Endodermal cell (in vitro differentiated cells): Measurements from ENCODE around the gene CCDC34. TPM values are rescaled to one million over a fixed set of nuclear protein-coding genes. Genes with fewer than 3 reads are reported as not detected.

Experiments used
- DNase-seq: peaks from one replicate; pipeline ENCODE4 v3.0.0-alpha.2; 2017
- H3K27ac ChIP-seq: 2 replicates; pipeline ENCODE4 v1.5.1; 2013; ENCODE audit warnings: mild to moderate bottlenecking, low read depth, low read length, moderate library complexity
- H3K27me3 ChIP-seq: 2 replicates; pipeline ENCODE4 v1.6.1; 2013; ENCODE audit warnings: mild to moderate bottlenecking, low read length, moderate library complexity; ENCODE audit not compliant: insufficient read depth, control insufficient read depth, poor library complexity, severe bottlenecking
- H3K36me3 ChIP-seq: 2 replicates; pipeline ENCODE4 v1.7.0; 2013; ENCODE audit warnings: mild to moderate bottlenecking, low read length, moderate library complexity; ENCODE audit not compliant: control insufficient read depth, insufficient read depth
- H3K4me1 ChIP-seq: one replicate; pipeline ENCODE4 v1.7.0; 2013; ENCODE audit warnings: low read length; ENCODE audit not compliant: control insufficient read depth, insufficient read depth
- H3K4me3 ChIP-seq: 2 replicates; pipeline ENCODE4 v1.5.1; 2013; ENCODE audit warnings: mild to moderate bottlenecking, low read length, moderate library complexity
- H3K9ac ChIP-seq: 2 replicates; pipeline ENCODE4 v1.6.1; 2013; ENCODE audit warnings: mild to moderate bottlenecking, low read length, moderate library complexity; ENCODE audit not compliant: poor library complexity, severe bottlenecking; ENCODE audit errors: extremely low read depth
- H3K9me3 ChIP-seq: 2 replicates; pipeline ENCODE4 v1.6.1; 2013; ENCODE audit warnings: mild to moderate bottlenecking, low read length, moderate library complexity; ENCODE audit not compliant: control insufficient read depth
- H3K27ac Mint-ChIP-seq: 2 replicates; pipeline ENCODE4 v1.8.0; 2020; ENCODE audit warnings: mixed read lengths
- H3K27me3 Mint-ChIP-seq: 2 replicates; pipeline ENCODE4 v1.8.0; 2021; ENCODE audit warnings: mild to moderate bottlenecking, mixed read lengths; ENCODE audit not compliant: insufficient read depth
- H3K36me3 Mint-ChIP-seq: 2 replicates; pipeline ENCODE4 v1.8.0; 2020; ENCODE audit warnings: low read depth, mixed read lengths
- H3K4me1 Mint-ChIP-seq: 2 replicates; pipeline ENCODE4 v1.8.0; 2020; ENCODE audit warnings: mixed read lengths
- H3K4me3 Mint-ChIP-seq: 2 replicates; pipeline ENCODE4 v1.8.0; 2020; ENCODE audit warnings: mild to moderate bottlenecking, moderate library complexity, mixed read lengths
- H3K9me3 Mint-ChIP-seq: 2 replicates; pipeline ENCODE4 v1.8.0; 2020; ENCODE audit warnings: mild to moderate bottlenecking, mixed read lengths
- CTCF ChIP-seq: fragments of 200-600 bp; sonication (generic); conservative IDR thresholded peaks from 2 replicates; pipeline ENCODE4 v1.5.0; 2021; ENCODE audit warnings: antibody characterized with exemption, mild to moderate bottlenecking
- WGBS, 2 experiments: methylation state at CpG; one replicate each; pipeline versions ENCODE4 v1.1.5 to v1.1.7; 2013; ENCODE audit warnings: missing lambda C conversion rate in 2 of 2, mixed read lengths in 1 of 2; ENCODE audit not compliant: insufficient coverage in 1 of 2, insufficient read length in 1 of 2; 5-methylcytosine and 5-hydroxymethylcytosine counted together
- total RNA-seq, 2 donors: library from RNA; stranded (reverse); fragmentation: NEBNext Ultra II Directional in 1 of 2; extraction: Animal tissue kit (Norgen Biotek cat#: 25700) in 1 of 2; gene quantifications; 2 replicates in 1 of 2; 3 replicates in 1 of 2; pipeline ENCODE4 v1.2.1, GENCODE V29; 2021

The CCDC34 gene
- total RNA-seq, 2 donors from 2014 or later: 26.2 to 38.1 TPM

GRCh38 chr11:27384227-27384626, 21.2 kb upstream of the CCDC34 start:
- no peaks in the 10 kb centered on the region for H3K9me3 Mint-ChIP-seq
- Histone ChIP-seq H3K27ac (no peak overlapping the region), H3K4me1 (peaks cover 3% of the 10 kb centered on the region), H3K36me3 (peaks cover 78% of the 10 kb centered on the region), H3K4me3 (no peak overlapping the region), H3K9ac (no peak overlapping the region), H3K9me3 (no peaks in the 10 kb centered on the region), H3K27me3 (no peaks in the 10 kb centered on the region)
- TF ChIP-seq CTCF: no peak
- peaks cover 51% of the 10 kb centered on the region for H3K36me3 Mint-ChIP-seq
- H3K4me1 Mint-ChIP-seq: peaks cover 28% of the 10 kb centered on the region
- H3K27ac Mint-ChIP-seq: no peak overlapping the region
- no peaks in the 10 kb centered on the region for H3K27me3 Mint-ChIP-seq
- H3K4me3 Mint-ChIP-seq: no peak overlapping the region
- DNase-seq: no peak

- Mint-ChIP-seq H3K27ac (no peak overlapping the region), H3K9me3 (no peaks in the 10 kb centered on the region), H3K4me3 (no peak overlapping the region), H3K36me3 (peaks cover 52% of the 10 kb centered on the region), H3K27me3 (no peaks in the 10 kb centered on the region), H3K4me1 (peaks cover 22% of the 10 kb centered on the region)
- peaks cover 78% of the 10 kb centered on the region for H3K36me3 ChIP-seq
- H3K4me1 ChIP-seq: peaks cover 3% of the 10 kb centered on the region
- H3K27me3 ChIP-seq: no peaks in the 10 kb centered on the region
- no peak for DNase-seq
- H3K9me3 ChIP-seq: no peaks in the 10 kb centered on the region
- TF ChIP-seq CTCF: no peak
- H3K27ac ChIP-seq: no peak overlapping the region
- 100% methylated on average over 1 of the region's 1 CpG; no CpG with 5 or more reads in 1 of the 2 experiments for WGBS, 2 experiments
- H3K4me3 ChIP-seq: no peak overlapping the region
- H3K9ac ChIP-seq: no peak overlapping the region
These were observed 20.6 kb upstream of the CCDC34 start for GRCh38 chr11:27383645-27384044.

GRCh38 chr11:27381238-27381666, 18.2 kb upstream of the CCDC34 start:
- Histone ChIP-seq H3K27ac (no peak overlapping the region), H3K4me3 (no peak overlapping the region), H3K36me3 (peaks cover 92% of the 10 kb centered on the region), H3K4me1 (no peaks in the 10 kb centered on the region), H3K27me3 (no peaks in the 10 kb centered on the region), H3K9me3 (no peaks in the 10 kb centered on the region), H3K9ac (no peak overlapping the region)
- no peak for DNase-seq
- H3K9me3 Mint-ChIP-seq: no peaks in the 10 kb centered on the region
- TF ChIP-seq CTCF: no peak
- 85 to 90% methylated on average over 2 to 5 of the region's 5 CpGs for WGBS, 2 experiments
- H3K36me3 Mint-ChIP-seq: peaks cover 61% of the 10 kb centered on the region
- H3K27me3 Mint-ChIP-seq: no peaks in the 10 kb centered on the region
- peaks cover 1% of the 10 kb centered on the region for H3K4me1 Mint-ChIP-seq
- no peak overlapping the region for H3K27ac Mint-ChIP-seq
- no peak overlapping the region for H3K4me3 Mint-ChIP-seq
